ENCODE data around the gene SYNJ1. TPM values are rescaled to one million over a fixed set of nuclear protein-coding genes. Genes with fewer than 3 reads are reported as not detected.
A peak's percentile ranks its signal among the peaks of the same experiment; 100 is the strongest.
"Not testable (repeated sequence)": the region's sequence is repeated elsewhere in the genome, so short reads cannot be mapped to it uniquely, and the experiment has no call there.

Gene SYNJ1
- total and polyA plus RNA-seq, 3 donors from 2014 or later, result 20.9 to 22.7 (median 22.2) TPM

- H3K4me1 ChIP-seq, result no peaks in the 10 kb centered on the region
- no peak for TF ChIP-seq CTCF (IDR thresholded peaks at IDR 0.05)
- no peak for TF ChIP-seq POLR2A (IDR thresholded peaks at IDR 0.05)
- peak; percentile 94 for DNase-seq
- peak within 1 kb of the TSS; percentile 81 to 91 for H3K27ac ChIP-seq
- 0% methylated on average over 68 of the region's 81 CpGs; no CpG with 5 or more reads in 1 of the 2 donors for WGBS, 2 donors
- H3K36me3 ChIP-seq (ENCODE audit: low read depth, missing control alignments), result no peaks in the 10 kb centered on the region
- H3K27me3 ChIP-seq, result no peaks in the 10 kb centered on the region
- intact Hi-C loops (cut with DNase I; ENCODE audit: low total_unique reads), result no loop called here
- peak within 1 kb of the TSS; percentile 82 to 88 for H3K4me3 ChIP-seq
- no peaks in the 10 kb centered on the region for H3K9me3 ChIP-seq
These were observed 115.5 kb downstream of the SYNJ1 start, which contains the start of gene CFAP298 for GRCh38 chr21:32612075-32612998. Gene CFAP298 (minus strand): TSS chr21:32612377. CDS start chr21:32612243, 134 bp downstream.

DNA sequence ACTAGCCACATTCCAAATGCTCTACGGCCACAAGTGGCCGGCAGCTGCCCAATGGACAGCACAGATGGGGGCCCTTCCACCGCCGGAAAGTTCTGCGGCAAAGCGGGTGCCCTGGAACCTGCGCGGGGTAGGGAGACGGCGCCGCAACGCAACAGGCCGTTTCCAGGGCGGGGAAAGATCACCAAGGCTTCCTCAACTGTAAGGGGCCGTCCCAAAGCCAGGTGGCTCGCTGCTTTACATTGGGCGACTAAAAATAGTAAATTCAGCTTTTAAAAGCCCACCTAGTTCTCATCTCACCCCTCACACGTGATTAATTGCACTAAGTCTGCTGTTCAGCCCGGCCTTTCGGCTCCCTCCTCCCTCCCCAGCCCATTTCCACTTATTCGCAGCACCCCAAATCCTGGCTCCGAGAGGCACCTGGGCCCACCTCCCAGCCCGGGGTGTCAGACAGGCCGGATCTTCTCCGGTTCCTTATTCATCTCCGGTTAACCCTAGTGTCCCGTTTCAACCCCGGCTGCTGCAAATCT, 116.3 kb downstream of the SYNJ1 start:
- DNase-seq, result peak; percentile 37
- intact Hi-C loops (cut with DNase I; ENCODE audit: low total_unique reads), result no loop called here
- peak overlapping the region; percentile 82 to 88 for H3K4me3 ChIP-seq
- H3K4me1 ChIP-seq, result no peaks in the 10 kb centered on the region
- peak overlapping the region; percentile 81 to 91 for H3K27ac ChIP-seq
- no peaks in the 10 kb centered on the region for H3K27me3 ChIP-seq
- H3K36me3 ChIP-seq (ENCODE audit: low read depth, missing control alignments), result no peaks in the 10 kb centered on the region
- WGBS, 2 donors, result 0 to 1% methylated on average over 28 of the region's 28 CpGs
- H3K9me3 ChIP-seq, result no peaks in the 10 kb centered on the region
- TF ChIP-seq CTCF (IDR thresholded peaks at IDR 0.05), result no peak
- no peak for TF ChIP-seq POLR2A (IDR thresholded peaks at IDR 0.05)

DNA sequence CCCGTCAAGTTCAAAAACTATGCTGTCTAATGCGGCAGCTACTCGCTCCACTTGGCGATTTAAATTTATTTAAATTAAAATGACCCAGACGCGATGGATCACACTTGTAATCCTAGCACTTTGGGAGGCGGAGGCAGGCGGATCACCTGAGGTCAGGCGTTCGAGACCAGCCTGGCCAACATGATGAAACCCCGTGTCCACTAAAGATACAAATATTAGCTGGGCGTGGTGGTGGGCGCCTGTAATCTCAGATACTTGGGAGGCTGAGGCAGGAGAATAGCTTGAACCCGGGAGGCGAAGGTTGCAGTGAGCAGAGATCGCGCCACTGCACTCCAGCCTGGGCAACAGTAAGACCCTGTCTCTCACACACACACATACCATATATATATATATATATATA, 116.9 kb downstream of the SYNJ1 start:
- intact Hi-C loops (cut with DNase I; ENCODE audit: low total_unique reads); H3K27ac ChIP-seq; DNase-seq; H3K4me1 ChIP-seq; H3K36me3 ChIP-seq (ENCODE audit: low read depth, missing control alignments); H3K27me3 ChIP-seq; H3K9me3 ChIP-seq: not testable (repeated sequence)
- WGBS, 2 donors, result 63 to 66% methylated on average over 17 of the region's 17 CpGs
- peak overlapping the region; percentile 82 to 88 for H3K4me3 ChIP-seq

DNA sequence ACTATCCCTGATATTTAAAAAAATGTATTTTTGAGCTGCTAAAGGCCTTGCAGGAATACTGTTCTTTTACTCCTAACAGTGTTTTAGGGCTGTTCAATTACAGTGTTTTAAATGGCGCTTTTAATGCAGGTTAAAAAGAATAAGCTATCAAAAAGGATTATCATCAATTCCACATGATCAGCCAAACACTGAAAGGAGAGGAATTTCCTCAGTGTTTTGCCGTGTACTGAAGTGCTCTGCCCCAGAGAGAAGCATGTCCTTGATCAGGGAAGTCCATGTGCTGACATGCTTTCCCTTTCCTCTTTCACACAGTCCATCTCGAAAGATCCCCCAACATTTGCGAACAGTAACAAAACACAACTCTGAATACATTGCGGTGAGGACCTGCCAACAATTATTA, 119.0 kb downstream of the SYNJ1 start:
- 82 to 88% methylated on average over 5 of the region's 5 CpGs for WGBS, 2 donors
- no peaks in the 10 kb centered on the region for H3K36me3 ChIP-seq (ENCODE audit: low read depth, missing control alignments)

More for the DNA sequence above, 119.0 kb downstream of the SYNJ1 start:
- no peak overlapping the region for H3K4me3 ChIP-seq
- TF ChIP-seq POLR2A (IDR thresholded peaks at IDR 0.05), result no peak
- no peak for TF ChIP-seq CTCF (IDR thresholded peaks at IDR 0.05)
- no peak overlapping the region for H3K27ac ChIP-seq
- intact Hi-C loops (cut with DNase I; ENCODE audit: low total_unique reads), result no loop called here
- H3K9me3 ChIP-seq, result no peaks in the 10 kb centered on the region
- H3K4me1 ChIP-seq, result no peaks in the 10 kb centered on the region
- no peaks in the 10 kb centered on the region for H3K27me3 ChIP-seq
- DNase-seq, result no peak
